NCI-H748 treated with DMSO at 0.1 percent for 48 hours (cell line): ENCODE measurements around the gene TACR2.

Experiments used
- DNase-seq: peaks from one replicate; lab custom pipeline; 2025; lab: John Stamatoyannopoulos, UW

Gene TACR2

DNA sequence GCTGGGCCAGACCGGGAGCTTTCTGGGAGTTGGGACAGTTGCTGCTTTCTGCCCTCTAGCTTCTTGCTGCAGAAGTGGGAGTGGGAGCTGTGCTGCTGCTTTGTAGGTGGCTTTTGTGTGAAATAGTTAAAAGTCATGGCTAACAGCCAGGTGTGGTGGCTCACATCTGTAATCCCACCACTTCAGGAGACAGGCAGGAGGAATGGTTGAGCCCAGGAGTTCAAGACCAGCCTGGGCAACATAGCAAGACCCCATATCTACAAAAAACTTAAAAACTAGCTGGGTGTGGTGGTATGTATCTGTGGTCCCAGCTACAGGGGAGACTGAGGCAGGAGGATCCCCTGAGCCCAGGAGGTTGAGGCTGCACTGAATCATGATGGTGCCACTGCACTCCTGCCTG, 13.7 kb downstream of the TACR2 start:
- no peak for DNase-seq

DNA sequence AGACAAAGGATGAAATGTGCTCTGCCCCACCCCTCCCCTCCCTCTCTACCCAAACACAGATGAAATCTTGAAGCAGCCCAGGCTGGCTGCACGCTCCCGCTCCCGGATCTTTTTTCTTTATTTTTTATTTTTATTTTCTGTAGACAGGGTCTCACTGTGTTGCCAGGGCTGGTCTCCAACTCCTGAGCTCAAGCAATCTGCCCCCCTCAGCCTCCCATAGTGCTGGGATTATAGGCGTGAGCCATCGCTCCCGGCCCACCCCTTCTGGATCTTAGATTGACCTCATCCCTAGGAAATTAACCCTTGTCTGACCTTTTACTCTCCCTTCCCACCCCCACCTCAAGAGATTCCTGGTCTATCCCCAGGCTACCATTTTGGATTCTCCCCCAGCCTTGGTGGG, 14.3 kb downstream of the TACR2 start:
- DNase-seq, result no peak

DNA sequence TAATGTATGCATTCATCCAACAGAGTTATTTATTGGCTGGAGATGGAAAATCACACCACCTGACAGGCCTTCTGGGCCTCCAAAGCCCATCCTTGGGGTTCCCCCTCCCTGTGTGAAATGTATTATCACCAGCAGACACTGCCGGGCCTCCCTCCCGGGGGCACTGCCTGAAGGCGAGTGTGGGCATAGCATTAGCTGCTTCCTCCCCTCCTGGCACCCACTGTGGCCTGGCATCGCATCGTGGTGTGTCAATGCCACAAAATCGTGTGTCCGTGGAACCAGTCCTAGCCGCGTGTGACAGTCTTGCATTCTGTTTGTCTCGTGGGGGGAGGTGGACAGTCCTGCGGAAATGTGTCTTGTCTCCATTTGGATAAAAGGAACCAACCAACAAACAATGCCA, 15.3 kb downstream of the TACR2 start:
- no peak for DNase-seq

DNA sequence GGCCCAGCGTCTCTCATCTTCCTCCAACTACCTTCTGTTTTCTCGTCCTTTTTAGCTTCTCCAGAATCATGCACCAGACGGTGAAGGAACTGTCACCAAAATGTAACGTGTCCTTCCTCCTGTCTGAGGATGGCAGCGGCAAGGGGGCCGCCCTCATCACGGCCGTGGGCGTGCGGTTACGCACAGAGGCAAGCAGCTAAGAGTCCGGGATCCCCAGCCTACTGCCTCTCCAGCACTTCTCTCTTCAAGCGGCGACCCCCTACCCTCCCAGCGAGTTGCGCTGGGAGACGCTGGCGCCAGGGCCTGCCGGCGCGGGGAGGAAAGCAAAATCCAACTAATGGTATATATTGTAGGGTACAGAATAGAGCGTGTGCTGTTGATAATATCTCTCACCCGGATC, 15.8 kb downstream of the TACR2 start:
- DNase-seq, result no peak

DNA sequence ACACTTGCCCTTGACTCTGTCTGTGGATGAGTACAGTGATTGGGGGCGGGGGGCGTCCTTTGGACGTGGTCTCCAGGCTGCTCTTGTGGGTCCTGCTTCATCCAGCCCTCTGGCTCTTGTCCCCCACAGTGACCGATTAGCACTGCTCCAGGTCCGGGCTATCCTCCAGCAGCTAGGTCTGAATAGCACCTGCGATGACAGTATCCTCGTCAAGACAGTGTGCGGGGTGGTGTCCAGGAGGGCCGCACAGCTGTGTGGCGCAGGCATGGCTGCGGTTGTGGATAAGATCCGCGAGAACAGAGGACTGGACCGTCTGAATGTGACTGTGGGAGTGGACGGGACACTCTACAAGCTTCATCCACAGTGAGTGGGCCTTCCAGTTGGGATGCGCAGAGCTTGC, 18.3 kb downstream of the TACR2 start:
- DNase-seq, result no peak

DNA sequence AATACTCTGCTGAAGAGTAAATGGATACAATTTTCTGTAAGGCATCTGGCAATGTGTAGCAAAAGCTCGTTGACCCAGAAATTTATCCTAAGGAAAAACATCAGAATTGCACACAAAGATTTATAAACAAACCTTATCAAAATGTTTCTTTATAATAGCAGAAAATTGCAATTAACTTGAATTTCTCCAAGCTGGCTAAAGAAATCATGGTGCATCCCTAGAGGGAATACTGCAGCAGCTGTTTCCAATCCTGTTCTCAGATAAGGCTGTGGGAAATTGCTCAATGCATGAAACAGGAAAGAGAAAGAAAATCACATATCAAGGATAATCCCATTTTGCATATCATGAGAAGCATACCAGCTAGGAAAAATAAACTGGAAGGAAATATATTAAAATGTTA, 18.7 kb downstream of the TACR2 start:
- DNase-seq, result no peak

DNA sequence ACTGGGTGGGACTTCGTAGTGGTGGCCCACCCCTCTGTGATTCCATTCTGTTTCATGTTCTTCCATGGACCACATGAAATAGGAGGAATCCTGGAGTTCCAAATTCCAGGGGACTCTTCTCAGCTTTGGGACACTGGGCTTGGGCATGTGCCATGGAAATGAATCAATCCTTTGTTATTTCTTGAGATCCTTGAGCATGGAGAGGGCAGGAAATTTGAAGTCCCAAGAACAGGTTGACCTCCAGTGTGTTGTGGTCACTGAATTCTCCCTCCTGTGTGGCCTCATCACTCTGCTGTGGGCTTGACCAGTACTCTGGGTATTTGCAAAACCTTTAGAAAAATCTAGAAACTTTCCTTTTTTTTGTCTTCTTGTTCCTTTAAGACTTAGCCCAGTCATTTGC, 22.7 kb downstream of the TACR2 start:
- DNase-seq, result no peak

DNA sequence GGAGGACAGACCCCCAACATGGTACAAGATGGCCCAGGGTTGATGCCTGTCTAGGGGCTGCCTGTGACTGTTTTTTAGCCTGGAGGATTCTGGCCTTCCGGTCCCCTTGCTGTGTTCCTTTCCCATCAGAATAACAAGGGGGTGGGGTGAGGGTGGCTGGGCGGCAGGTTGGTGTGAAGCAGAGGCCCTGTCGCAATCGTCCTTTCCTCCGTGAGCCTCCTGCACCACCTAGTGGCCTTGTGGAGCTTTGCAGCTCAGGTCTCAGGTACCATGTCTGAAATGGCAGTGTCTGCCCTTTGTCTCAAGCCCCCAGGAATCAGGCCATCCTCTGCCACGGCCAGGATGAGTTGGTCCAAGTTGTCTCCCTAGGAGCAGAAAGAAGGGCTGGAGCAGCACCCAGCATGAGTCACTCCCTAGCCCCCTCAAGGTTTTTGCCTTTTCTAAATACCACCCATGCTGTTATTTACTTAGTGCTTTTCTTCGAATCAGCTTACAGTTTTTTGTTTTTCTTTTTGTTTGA, 24.2 kb downstream of the TACR2 start:
- DNase-seq, result peak; percentile 46

DNA sequence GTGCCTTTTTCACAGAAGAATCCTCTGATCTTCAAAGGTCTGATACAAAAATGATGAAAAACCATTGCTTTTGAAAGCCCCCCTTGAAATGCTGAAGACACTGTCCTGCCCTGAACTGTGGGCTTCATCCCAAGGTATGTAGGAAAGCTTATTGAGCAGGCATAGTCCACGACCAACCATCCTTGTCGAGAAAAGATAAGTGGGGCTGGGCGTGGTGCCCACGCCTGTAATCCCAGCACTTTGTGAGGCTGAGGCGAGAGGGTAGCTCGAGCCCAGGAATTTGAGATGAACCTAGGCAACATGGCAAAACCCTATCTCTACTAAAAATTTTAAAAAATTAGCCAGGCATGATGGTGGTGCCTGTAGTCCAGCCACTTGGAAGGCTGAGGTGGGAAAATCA, 25.6 kb downstream of the TACR2 start:
- no peak for DNase-seq

DNA sequence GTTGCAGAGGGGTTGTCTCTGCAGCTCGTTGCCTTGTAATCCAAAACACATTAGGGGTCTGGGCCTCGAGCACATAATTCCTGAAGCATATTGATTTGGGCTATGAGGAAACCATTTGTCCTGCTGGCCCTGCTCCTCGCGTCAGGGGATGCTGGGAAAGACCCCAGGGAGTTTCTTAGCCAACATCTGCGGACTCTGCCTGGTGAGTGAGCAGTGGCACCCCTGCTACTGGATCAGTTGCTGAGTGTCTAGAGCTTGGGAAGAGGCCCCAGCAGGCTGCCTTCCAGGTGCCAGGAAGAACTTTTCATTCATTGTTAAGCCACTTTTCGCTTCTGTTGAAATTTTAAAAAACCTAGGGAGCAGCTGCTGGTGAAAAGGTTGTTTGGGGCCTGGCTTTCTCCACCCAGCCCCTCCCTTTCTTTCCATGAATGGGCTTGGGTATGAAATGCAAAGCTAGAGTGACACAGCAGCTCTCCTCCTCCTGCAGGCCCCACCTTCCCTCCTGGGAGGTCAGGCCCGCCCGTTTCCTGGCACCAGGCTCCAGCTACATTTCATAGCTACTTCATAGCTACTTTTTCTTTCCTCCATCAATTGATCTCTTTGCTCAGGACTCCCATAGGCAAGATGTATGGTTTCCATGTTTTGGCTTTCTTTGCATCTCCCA, 26.8 kb downstream of the TACR2 start:
- no peak for DNase-seq

DNA sequence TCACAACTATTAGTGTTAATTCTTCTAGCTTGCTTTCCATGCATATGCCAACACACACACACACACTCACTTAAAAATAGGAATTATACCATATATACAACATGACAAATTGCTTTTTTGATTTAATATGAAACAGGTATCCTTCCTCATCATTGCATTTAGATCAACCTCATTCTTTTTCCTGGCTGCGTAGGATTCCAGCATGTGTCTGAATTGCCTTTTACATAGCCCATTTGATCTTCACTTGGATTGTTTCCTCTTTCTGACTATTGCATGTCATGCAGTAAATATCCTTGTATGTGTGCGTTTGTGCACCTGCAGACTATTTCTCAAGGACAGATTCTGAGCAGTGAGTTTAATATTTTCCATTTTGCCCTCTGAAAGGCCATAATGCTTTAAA, 28.2 kb downstream of the TACR2 start:
- DNase-seq, result no peak

DNA sequence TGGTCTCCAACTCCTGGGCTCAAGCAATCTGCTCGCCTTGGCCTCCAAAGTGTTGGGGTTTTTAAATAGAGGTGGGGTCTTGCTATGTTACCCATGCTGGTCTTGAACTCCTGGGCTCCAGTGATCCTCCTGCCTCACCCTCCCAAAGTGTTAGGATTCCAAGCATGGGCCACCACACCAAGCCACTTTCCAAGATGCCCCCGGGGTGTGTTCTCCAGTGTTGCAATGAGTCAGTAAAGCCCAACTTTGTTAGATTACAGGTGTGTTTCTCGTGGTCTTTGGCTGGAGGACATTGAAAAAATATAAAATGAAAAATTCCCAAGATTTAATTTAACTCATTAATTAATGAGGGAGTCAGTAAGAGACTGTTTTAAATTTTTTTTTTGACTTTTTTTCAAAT, 29.2 kb downstream of the TACR2 start:
- no peak for DNase-seq

DNA sequence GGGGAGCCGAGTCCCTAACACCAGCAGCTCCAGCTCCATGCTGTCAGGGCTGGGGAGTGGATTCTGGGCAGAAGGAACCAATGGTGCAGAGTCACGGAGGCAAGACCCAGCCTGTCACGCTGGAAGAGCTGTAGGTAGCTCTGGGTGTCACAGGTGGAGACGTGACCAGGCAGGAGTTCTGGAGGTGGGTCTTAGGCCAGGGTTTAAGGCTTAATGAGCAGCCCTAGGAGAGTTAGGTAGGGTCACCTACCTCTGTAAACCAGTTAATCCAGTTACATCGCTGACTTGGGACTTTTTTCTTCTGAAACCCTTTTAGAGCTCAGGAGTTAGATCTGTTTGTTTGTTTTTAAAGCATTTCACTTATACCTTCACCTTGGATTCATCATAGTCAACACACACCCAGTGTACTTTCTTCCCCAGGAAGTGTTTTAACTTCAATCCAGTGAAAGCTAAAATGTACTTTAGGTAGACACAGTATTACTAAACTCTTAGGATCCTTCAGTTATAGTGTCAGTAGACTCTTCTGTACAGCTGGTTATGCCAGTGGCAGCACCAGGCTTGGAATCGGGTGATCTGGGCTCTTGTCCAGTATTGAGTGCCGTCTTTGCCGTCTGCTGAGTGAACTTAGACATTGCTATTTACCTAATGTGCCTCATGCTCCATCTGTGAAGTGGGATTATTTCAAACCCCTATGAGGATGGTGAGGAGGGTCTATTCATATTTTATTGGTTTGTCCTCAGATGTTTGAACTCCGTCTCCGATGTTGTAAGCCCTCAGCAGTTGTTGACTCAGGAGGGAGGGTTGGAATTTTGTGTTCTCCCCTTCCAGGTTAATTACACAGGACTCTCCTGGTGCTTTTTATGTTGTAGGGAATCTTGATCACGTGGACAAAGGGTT, 31.0 kb downstream of the TACR2 start:
- no peak for DNase-seq

DNA sequence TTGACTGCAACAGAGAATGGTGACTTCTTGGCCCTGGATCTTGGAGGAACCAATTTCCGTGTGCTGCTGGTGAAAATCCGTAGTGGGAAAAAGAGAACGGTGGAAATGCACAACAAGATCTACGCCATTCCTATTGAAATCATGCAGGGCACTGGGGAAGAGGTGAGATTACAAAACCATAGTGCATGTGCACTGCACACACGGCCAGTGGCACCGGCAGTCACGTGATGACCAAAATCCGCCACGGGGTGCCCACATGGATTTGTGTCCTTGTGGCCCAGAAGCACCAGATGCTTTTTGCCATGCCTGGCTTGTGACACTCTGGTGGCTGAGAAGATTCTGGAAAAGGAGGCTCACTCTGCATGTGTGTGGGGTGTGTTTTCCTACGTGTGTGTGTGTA, 32.4 kb downstream of the TACR2 start:
- no peak for DNase-seq

DNA sequence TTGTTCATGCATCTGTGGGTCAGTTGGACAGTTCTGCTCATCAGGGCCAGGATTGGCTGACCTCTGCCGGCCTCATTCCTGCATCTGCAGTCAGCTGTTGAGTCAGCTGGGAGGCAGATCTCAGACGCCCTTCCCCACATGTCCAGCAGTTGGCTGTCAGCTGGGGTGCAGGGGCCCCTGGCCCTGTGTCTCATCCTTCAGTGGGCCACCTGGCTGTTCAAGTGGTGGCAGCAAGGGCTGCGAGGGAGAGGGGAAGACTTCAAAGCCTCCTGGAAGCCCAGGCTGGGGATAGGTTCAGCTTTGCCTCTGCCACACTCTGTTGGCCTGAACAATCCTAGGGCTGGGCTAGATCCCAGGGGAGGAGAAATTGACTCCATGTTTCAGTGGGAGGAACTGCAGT, 33.2 kb downstream of the TACR2 start:
- no peak for DNase-seq

DNA sequence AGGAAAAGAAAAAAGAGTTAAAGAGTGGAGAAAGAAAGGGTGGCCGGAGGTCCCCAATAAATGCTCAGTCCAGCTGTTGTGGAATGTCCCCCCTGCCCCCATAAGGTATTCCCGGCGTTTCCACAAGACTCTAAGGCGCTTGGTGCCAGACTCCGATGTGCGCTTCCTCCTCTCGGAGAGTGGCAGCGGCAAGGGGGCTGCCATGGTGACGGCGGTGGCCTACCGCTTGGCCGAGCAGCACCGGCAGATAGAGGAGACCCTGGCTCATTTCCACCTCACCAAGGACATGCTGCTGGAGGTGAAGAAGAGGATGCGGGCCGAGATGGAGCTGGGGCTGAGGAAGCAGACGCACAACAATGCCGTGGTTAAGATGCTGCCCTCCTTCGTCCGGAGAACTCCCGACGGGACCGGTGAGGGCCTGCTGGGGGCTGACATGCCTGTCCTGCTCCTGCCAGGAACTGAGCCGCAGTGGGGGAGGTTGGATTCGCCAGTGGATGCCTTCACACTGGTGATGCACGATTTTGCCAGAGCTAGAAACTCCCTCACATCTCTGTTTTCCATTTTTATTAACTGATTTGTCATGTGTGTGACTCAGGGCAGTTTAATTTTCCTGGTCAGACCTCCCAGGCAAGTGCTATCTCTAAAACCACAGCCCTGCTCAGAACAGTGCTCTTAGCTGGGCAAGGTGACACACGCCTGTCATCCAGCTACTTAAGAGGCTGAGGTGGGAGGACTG, 34.2 kb downstream of the TACR2 start:
- DNase-seq, result no peak

DNA sequence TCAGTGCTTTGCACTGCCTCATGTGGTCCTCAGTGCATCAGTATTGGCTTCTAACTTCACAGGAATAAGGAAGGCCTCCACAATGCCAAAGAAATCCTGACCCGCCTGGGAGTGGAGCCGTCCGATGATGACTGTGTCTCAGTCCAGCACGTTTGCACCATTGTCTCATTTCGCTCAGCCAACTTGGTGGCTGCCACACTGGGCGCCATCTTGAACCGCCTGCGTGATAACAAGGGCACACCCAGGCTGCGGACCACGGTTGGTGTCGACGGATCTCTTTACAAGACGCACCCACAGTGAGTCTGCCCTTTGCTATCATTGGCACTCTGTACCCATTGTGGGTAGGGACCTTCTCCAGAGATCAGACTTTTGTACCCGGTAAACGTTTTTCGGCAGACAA, 36.9 kb downstream of the TACR2 start:
- no peak for DNase-seq

DNA sequence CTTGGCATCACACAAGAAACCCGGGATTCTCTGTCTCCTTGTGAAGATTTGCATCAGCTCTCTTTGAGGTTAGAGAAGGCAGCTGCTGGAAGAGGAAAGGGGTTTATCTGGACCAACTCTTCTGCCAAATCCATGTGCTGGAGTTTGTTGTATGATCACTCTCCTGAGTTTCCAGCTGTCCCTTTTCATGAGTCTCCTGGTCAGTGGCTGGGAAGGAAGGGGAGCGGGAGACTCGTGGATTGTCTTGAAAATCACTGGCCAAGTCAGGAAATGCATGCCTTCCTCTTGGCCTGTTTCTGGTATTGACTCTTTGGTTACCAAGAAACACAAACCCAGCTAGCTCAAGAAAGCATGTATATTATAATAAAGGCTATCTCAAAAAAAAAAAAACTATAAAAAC, 38.8 kb downstream of the TACR2 start:
- DNase-seq, result no peak

DNA sequence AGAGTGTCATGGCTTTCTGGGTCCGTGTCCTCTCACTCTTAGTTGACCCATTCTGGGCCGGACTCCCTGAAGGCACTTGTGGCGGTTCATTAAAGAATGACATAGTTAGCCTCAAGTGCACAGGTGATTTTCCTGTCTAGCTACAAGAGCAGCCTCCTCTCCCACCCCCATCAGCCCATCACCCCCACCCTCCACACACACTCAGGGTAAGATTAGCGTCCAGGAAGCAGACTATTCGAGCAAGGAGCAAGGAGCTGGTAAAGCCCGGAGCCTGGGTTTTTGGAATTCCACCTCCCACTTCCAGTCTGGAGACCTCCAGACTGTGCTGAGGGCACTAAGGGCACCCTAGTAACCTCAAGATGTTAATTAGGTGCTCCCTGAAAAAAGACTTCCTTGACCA, 39.5 kb downstream of the TACR2 start:
- DNase-seq, result no peak

DNA sequence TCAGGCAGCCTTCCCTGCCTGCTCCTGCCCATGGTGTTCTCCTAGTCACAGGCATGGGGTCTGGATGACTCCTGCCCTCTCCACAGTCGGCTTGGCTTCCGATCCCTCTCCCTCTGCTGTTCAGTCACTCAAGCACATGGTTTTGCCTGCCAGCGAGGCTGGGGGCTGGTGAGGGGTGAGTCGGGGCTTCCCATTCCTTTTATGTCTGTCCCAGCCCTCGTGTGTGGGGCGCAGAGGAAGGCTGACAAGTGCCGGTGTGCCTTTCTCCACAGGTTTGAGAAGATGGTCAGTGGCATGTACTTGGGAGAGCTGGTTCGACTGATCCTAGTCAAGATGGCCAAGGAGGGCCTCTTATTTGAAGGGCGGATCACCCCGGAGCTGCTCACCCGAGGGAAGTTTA, 40.1 kb downstream of the TACR2 start:
- DNase-seq, result no peak

DNA sequence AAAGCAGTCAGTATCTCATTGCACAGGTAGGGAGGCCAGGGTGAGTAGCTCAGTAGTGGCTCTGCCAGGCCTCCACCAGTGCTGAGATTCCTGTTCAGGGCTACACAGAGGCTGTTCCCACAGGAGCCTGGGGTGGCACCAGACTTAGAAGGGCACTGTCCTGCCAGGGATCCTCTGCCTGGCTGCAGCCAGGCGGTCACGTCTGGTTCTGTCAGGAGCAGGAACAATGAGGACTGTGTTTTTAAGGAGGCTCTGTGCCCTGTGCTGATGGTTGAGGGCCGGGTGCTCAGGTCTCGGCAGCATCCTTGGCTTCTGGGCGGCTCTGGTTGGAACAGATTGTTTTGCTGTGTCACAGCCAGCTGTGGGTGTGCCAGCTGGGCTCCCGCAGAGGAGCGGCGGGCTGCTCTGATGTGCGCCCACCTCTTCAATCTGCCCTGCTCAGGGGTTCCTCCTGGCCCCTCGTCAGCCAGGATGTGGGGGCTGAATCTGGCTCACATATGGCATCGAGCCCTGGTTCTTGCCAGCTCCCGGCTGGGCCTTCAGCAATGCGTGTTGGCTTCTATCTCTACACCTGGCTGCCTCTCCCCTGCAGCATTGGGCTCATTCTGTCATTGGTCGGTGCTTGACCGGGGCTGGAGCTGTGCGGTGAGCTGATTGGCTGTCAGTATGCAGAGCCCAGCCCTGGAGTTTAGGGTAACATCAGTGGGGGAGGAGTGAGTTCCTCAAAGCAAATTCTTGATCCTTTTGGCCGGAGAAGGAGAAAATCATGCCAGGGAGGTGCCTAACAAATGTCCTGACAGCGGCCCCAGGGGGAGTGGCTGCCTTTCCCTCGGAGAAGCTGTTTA, 41.2 kb downstream of the TACR2 start:
- DNase-seq, result no peak

DNA sequence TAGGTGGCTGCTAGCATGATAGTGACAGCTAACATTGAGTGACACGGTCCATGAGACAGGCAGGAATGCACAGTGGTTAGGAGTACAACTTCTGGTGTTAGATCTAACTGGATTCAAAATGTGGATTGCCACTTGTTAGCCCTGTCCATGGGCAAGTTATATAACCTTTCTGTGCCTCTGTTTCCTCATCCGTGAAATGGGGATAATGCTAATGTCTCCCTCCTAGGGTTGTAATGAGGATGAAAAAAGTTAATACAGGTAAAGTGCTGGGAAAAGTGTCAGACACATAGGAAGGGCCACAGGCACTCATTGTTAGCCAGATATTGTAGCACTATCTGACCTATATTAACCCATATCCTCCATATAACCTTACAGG, 41.8 kb downstream of the TACR2 start:
- DNase-seq, result no peak
